ENCODE data around the gene FBXW8.

FBXW8 gene

GRCh38 chr12:117028254-117028653 lies 117.5 kb downstream of the FBXW8 start:
- H3K27ac ChIP-seq = no peak overlapping the region
- H3K4me3 ChIP-seq = no peak overlapping the region
- TF ChIP-seq CTCF (IDR thresholded peaks at IDR 0.05) = no peak
- DNase-seq (ENCODE audit: low spot score) = peak; percentile 40

- Histone ChIP-seq H3K27ac (no peak overlapping the region), H3K4me3 (no peak overlapping the region)
- TF ChIP-seq CTCF (IDR thresholded peaks at IDR 0.05) = no peak
- peak; percentile 28 for DNase-seq (ENCODE audit: low spot score)
Observed at GRCh38 chr12:117030187-117030900, 119.6 kb downstream of the FBXW8 start.

GRCh38 chr12:117031843-117032592 lies 121.3 kb downstream of the FBXW8 start:
- peak; percentile 58 for DNase-seq (ENCODE audit: low spot score)
- no peak for TF ChIP-seq CTCF (IDR thresholded peaks at IDR 0.05)
- H3K27ac ChIP-seq = no peak overlapping the region

GRCh38 chr12:117032593-117033381 lies 122.0 kb downstream of the FBXW8 start:
- no peak for TF ChIP-seq CTCF (IDR thresholded peaks at IDR 0.05)
- peak; percentile 40 for DNase-seq (ENCODE audit: low spot score)
- Histone ChIP-seq H3K4me3 (peak overlapping the region; percentile 20), H3K27ac (no peak overlapping the region)

More at GRCh38 chr12:117031843-117032592, 121.3 kb downstream of the FBXW8 start:
- H3K4me3 ChIP-seq = no peak overlapping the region

- H3K4me3 ChIP-seq = peak overlapping the region; percentile 20
- H3K27ac ChIP-seq = no peak overlapping the region
- no peak for DNase-seq (ENCODE audit: low spot score)
- no peak for TF ChIP-seq CTCF (IDR thresholded peaks at IDR 0.05)
Observed at GRCh38 chr12:117033382-117034221, 122.9 kb downstream of the FBXW8 start.

GRCh38 chr12:117034249-117034648 lies 123.5 kb downstream of the FBXW8 start:
- H3K4me3 ChIP-seq = no peak overlapping the region
- no peak for TF ChIP-seq CTCF (IDR thresholded peaks at IDR 0.05)
- H3K27ac ChIP-seq = no peak overlapping the region
- DNase-seq (ENCODE audit: low spot score) = no peak

Data from coronary artery (tissue), 2 donors.